OCI-LY7 (cell line): ENCODE measurements around the gene ATXN1. TPM values are rescaled to one million over a fixed set of nuclear protein-coding genes. Genes with fewer than 3 reads are reported as not detected.

Experiments
- BruUV-seq: library from RNA; stranded (reverse); fragments of 400-500 nt; replicated peaks from 2 replicates; lab custom pipeline; 2021; lab: Mats Ljungman, UMichigan
- CTCF ChIA-PET: fragments of 300-600 bp; sonication (Branson Sonifier 250); formaldehyde crosslinking; loops from one replicate; lab custom pipeline; 2022; ENCODE audit warnings: antibody characterized with exemption; ENCODE audit not compliant: unreplicated experiment; lab: Charles Lee
- POLR2A ChIA-PET: fragments of 300-600 bp; sonication (Branson Sonifier 250); formaldehyde crosslinking; loops from one replicate; lab custom pipeline; 2022; ENCODE audit warnings: antibody characterized with exemption; lab: Charles Lee
- DNase-seq: peaks from one replicate; pipeline ENCODE4 v3.0.0-alpha.2; 2015; ENCODE audit warnings: low spot score
- H2AFZ ChIP-seq: fragments of 200-600 bp; sonication (generic), shearing (Covaris generic); 2 replicates; pipeline ENCODE4 v1.6.1; 2014; ENCODE audit warnings: mild to moderate bottlenecking, antibody characterized with exemption, low read length, moderate library complexity
- H3K27ac ChIP-seq: fragments of 200-600 bp; sonication (generic); 2 replicates; pipeline ENCODE4 v1.5.1; 2014; ENCODE audit warnings: mixed run types, low read depth, mild to moderate bottlenecking, moderate library complexity, low read length, inconsistent platforms; ENCODE audit not compliant: poor library complexity, severe bottlenecking
- H3K36me3 ChIP-seq: fragments of 200-600 bp; sonication (generic); 2 replicates; pipeline ENCODE4 v1.6.1; 2014; ENCODE audit warnings: mild to moderate bottlenecking, antibody characterized with exemption, low read length, moderate library complexity, mixed read lengths; ENCODE audit not compliant: insufficient read depth
- H3K4me1 ChIP-seq: fragments of 200-600 bp; sonication (generic); 2 replicates; pipeline ENCODE4 v1.5.1; 2014; ENCODE audit warnings: mild to moderate bottlenecking, low read length; ENCODE audit not compliant: insufficient read depth, poor library complexity, severe bottlenecking
- H3K4me2 ChIP-seq: fragments of 200-600 bp; sonication (generic); 2 replicates; pipeline ENCODE4 v1.6.1; 2014; ENCODE audit warnings: mild to moderate bottlenecking, low read length
- H3K4me3 ChIP-seq: fragments of 200-600 bp; sonication (generic); 2 replicates; pipeline ENCODE4 v1.5.1; 2014; ENCODE audit warnings: mild to moderate bottlenecking, low read depth, low read length; ENCODE audit not compliant: poor library complexity, severe bottlenecking
- H3K79me2 ChIP-seq: fragments of 200-600 bp; sonication (generic); 2 replicates; pipeline ENCODE4 v1.6.1; 2016; ENCODE audit warnings: low read depth, mild to moderate bottlenecking, low read length, moderate library complexity, mixed read lengths; ENCODE audit not compliant: insufficient read depth
- H3K9me2 ChIP-seq: fragments of 200-600 bp; sonication (generic); 2 replicates; pipeline ENCODE4 v1.6.1; 2016; ENCODE audit warnings: mild to moderate bottlenecking, low read length, mixed read lengths; ENCODE audit not compliant: insufficient read depth
- H3K9me3 ChIP-seq: fragments of 200-600 bp; sonication (generic); 2 replicates; pipeline ENCODE4 v1.6.1; 2014; ENCODE audit warnings: mild to moderate bottlenecking, mixed run types, low read length, mixed read lengths
- H4K20me1 ChIP-seq: fragments of 200-600 bp; sonication (generic); 2 replicates; pipeline ENCODE4 v1.6.1; 2014; ENCODE audit warnings: mild to moderate bottlenecking, antibody characterized with exemption, low read length, moderate library complexity, mixed read lengths; ENCODE audit not compliant: insufficient read depth
- EZH2phosphoT487 ChIP-seq: fragments of 200-600 bp; sonication (generic); IDR thresholded peaks from 2 replicates; pipeline ENCODE4 v1.6.1; 2018; ENCODE audit warnings: low read depth, borderline replicate concordance, mild to moderate bottlenecking, mixed run types, antibody characterized with exemption, low read length, moderate library complexity, mixed read lengths
- intact Hi-C: fragments of 100-400 bp; cut with micrococcal nuclease; formaldehyde crosslinking; loops from one replicate; pipeline ENCODE4 v1.10.0; 2022; ENCODE audit not compliant: unreplicated experiment
- total RNA-seq, 2 experiments: library from RNA; depleted of rRNA in 1 of 2; stranded (reverse); fragments of >200 nt in 1 of 2; shearing (Covaris generic) in 1 of 2; gene quantifications; 2 replicates each; pipeline ENCODE4 v1.2.3, GENCODE V29; 2014 to 2022
- TF ChIP-seq, protein P1 (sequence below): fragments of 200-600 bp; sonication (generic); conservative IDR thresholded peaks from 2 replicates; pipeline ENCODE4 v1.5.1; 2014; ENCODE audit warnings: mild to moderate bottlenecking, antibody characterized with exemption, low read length, moderate library complexity, mixed read lengths

ATXN1 gene
- total RNA-seq, 2 experiments from 2014 or later: not detected

- Histone ChIP-seq H3K4me2 (no peak overlapping the region), H3K27ac (no peak overlapping the region), H3K9me2 (no peaks in the 10 kb centered on the region), H3K4me3 (no peak overlapping the region), H3K9me3 (no peaks in the 10 kb centered on the region), H4K20me1 (no peaks in the 10 kb centered on the region), H3K4me1 (no peaks in the 10 kb centered on the region), H3K36me3 (no peaks in the 10 kb centered on the region), H2AFZ (no peak overlapping the region), H3K79me2 (no peaks in the 10 kb centered on the region)
- ChIA-PET CTCF (no interaction called here), POLR2A (interaction anchor here (0.5 to 0.8 kb wide), 2 partner anchors 23 to 46 kb away, joined by 3 read pairs; no protein-coding TSS in a partner anchor)
- no TSS peak for BruUV-seq
- intact Hi-C loops: no loop called here
- no peak for TF ChIP-seq EZH2phosphoT487
- TF ChIP-seq, protein P1, sequence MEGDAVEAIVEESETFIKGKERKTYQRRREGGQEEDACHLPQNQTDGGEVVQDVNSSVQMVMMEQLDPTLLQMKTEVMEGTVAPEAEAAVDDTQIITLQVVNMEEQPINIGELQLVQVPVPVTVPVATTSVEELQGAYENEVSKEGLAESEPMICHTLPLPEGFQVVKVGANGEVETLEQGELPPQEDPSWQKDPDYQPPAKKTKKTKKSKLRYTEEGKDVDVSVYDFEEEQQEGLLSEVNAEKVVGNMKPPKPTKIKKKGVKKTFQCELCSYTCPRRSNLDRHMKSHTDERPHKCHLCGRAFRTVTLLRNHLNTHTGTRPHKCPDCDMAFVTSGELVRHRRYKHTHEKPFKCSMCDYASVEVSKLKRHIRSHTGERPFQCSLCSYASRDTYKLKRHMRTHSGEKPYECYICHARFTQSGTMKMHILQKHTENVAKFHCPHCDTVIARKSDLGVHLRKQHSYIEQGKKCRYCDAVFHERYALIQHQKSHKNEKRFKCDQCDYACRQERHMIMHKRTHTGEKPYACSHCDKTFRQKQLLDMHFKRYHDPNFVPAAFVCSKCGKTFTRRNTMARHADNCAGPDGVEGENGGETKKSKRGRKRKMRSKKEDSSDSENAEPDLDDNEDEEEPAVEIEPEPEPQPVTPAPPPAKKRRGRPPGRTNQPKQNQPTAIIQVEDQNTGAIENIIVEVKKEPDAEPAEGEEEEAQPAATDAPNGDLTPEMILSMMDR: no peak
- DNase-seq: no peak
Observed at GRCh38 chr6:16800341-16800740, 39.1 kb upstream of the ATXN1 start.

DNA sequence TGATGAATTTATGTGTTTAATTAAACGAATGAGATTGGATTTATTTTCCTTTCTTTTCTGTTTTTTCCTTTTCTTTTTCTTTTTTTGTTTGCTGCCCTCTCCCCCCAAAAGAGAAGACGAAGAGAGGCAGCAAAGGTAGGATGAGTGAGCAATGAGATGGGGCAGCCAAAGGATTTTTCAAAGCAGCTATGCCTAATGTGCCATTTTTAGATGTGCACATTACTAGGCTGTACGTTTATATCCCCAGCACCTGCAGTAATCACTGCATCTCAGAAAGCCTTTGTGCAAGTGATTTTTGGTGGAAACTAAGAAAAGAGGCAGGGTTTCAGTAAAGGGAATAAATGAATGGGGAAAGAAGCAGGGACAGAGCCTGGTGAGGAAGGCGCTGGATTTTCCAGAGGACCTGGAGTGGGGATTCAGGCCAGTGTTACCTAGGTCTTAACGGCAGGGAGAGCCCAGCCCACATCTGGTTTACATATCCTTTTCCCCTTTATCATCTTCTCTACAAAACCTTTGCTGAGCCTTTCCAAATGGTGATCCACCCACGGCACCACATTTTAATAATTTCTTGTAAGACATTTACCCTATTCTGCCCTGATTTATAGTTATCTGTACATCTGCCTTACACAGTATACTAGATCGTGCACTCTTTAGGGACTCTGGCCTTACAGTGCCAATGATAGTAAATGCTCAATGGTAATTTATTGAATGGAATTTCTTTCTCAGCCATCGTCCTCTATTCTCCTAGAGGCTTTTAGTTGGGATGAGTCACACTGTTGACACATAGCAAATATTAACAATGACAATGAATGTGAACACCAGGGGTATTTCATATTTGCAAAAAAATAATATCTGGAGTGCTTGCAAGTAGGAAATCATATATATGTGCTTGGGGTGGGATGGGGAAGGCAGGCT lies 38.3 kb upstream of the ATXN1 start:
- Histone ChIP-seq H3K4me2 (no peak overlapping the region), H2AFZ (no peak overlapping the region)
- CTCF ChIA-PET: no interaction called here

More for the DNA sequence above, 38.3 kb upstream of the ATXN1 start:
- Histone ChIP-seq H3K9me3 (no peaks in the 10 kb centered on the region), H3K27ac (no peak overlapping the region), H3K4me1 (no peaks in the 10 kb centered on the region), H4K20me1 (no peaks in the 10 kb centered on the region), H3K9me2 (no peaks in the 10 kb centered on the region), H3K79me2 (no peaks in the 10 kb centered on the region), H3K36me3 (no peaks in the 10 kb centered on the region), H3K4me3 (no peak overlapping the region)
- no TSS peak for BruUV-seq
- TF ChIP-seq EZH2phosphoT487: no peak
- TF ChIP-seq, protein P1: no peak
- no peak for DNase-seq
- POLR2A ChIA-PET: interaction anchor here (0.5 to 0.8 kb wide), 3 partner anchors 14 to 45 kb away, joined by 3 to 4 read pairs (median 3); no protein-coding TSS in a partner anchor
- intact Hi-C loops: no loop called here
